ENCODE data around the gene HMOX2.

HMOX2 gene

DNA sequence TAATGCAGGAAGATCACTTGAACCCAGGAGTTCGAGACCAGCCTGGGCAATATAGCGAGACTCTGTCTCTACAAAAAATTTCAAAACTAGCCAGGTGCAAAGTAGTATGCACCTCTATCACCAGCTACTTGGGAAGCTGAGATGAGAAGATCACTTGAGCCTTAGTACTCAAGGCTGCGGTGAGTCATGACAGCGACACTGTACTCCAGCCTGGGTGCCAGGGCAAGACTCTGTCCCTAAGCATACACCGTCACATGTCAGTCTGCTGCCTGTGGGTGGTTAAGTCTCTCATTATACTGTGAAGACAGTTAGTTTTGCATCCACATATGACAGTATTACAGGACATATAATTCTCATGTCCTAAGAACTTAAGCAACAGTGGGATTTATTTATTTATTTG lies 23.5 kb upstream of the HMOX2 start:
- no peak overlapping the region for H3K27ac ChIP-seq
- TF ChIP-seq CTCF (conservative IDR thresholded peaks at IDR 0.05): no peak

- no peak for TF ChIP-seq CTCF (conservative IDR thresholded peaks at IDR 0.05)
- no peak overlapping the region for H3K27ac ChIP-seq
These were observed 21.6 kb upstream of the HMOX2 start for GRCh38 chr16:4454623-4455022.

GRCh38 chr16:4455081-4455480 lies 21.1 kb upstream of the HMOX2 start:
- H3K27ac ChIP-seq: no peak overlapping the region
- TF ChIP-seq CTCF (conservative IDR thresholded peaks at IDR 0.05): no peak

DNA sequence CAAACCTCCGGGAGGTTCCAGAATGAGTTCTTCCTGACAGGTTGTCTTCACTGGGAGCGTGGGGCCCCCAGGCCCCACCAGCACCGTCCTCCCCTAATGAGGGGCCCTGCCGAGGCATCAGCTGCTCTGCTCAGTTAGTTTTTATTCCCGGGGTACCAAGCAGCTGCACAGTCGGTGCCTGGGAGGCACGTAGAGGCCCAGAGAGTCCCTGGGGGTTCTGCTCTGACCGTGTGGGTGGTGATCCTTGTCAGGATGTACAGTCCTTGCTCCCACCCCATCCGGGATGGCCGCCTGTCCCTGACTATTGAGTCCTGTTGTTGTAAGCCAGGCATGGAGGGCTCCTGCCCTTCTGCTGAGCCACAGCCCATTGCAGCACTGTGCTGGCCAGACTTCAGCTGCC lies 20.2 kb upstream of the HMOX2 start:
- TF ChIP-seq CTCF (conservative IDR thresholded peaks at IDR 0.05): no peak

DNA sequence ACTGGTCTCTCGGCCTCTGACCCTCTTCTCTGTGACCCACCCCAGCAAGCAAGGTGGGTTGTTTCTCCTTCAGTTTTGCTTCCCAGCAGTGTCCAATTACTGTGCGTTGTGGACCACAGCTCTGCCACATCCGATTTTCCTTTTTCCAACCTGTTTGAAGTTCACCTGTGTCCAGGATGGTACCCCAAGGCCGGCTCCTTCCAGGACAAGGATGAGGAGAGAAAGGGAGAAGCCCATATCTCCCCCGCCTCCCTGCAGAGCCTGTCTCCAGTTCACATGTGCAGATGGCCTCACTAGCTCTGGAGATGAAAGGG lies 15.3 kb upstream of the HMOX2 start:
- H3K27ac ChIP-seq: no peak overlapping the region
- no peak for TF ChIP-seq CTCF (conservative IDR thresholded peaks at IDR 0.05)

More for the DNA sequence above, 20.2 kb upstream of the HMOX2 start:
- H3K27ac ChIP-seq: no peak overlapping the region

DNA sequence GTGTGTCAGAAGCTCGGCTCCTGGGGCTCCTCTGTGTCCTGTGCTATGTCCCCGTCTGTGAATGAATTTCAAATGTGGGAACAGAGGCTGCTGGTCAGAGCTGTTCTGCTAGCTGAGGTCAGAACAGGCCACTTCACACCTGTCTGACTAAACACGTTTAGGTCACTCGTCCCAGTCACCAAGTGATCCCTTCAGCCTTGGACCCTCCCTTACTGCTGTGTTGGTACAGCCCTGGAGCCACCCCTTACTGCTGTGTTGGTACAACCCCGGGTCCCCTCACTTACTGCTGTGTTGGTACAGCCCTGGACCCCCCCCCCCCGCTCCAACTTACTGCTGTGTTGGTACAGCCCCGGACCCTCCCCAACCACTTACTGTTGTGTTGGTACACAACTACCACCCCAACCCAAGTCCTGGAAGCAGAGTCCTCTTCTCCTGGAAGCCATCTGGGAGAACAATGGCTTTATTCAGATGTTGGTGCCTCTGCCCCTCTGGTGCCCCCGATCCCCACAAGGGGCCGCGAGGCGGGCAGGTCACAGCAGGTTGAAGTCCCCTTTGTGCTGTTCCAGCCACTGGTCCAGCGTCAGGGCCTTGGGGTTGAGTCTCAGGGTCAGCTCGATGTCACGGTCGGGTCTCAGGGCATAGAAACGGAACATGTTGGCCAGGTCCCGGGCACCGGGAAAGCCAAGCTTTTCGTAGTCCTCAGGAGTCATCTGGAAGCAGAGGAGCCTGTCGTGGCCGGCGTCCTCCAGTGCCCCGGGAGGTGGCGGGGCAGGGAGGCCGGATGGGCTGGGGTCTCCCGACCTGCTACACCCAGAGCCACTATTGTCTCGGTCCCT lies 14.7 kb upstream of the HMOX2 start:
- no peak overlapping the region for H3K27ac ChIP-seq
- TF ChIP-seq CTCF (conservative IDR thresholded peaks at IDR 0.05): no peak

GRCh38 chr16:4463522-4464163 lies 12.6 kb upstream of the HMOX2 start:
- TF ChIP-seq CTCF (conservative IDR thresholded peaks at IDR 0.05): no peak
- H3K27ac ChIP-seq: no peak overlapping the region

Measured in VCaP (cell line).